HG03095 (cell line): Measurements from ENCODE around the gene SPTBN4.
A peak's percentile ranks its signal among the peaks of the same experiment; 100 is the strongest.
"Not testable (repeated sequence)": the region's sequence is repeated elsewhere in the genome, so short reads cannot be mapped to it uniquely, and the experiment has no call there.

Experiments
- ATAC-seq: cut with Tn5 transposase; IDR thresholded peaks from one replicate; pipeline ENCODE4 v1.9.1; 2021; ENCODE audit warnings: moderate library complexity; ENCODE audit not compliant: unreplicated experiment

The SPTBN4 gene

GRCh38 chr19:40556953-40557530, 90.2 kb downstream of the SPTBN4 start:
- no peak for ATAC-seq

- no peak for ATAC-seq
These were observed 92.6 kb downstream of the SPTBN4 start for GRCh38 chr19:40559394-40559793.

GRCh38 chr19:40560092-40560507, 93.3 kb downstream of the SPTBN4 start:
- no peak for ATAC-seq

GRCh38 chr19:40561947-40562346, 95.1 kb downstream of the SPTBN4 start:
- ATAC-seq: no peak

- ATAC-seq: not testable (repeated sequence)
These were observed 97.7 kb downstream of the SPTBN4 start for GRCh38 chr19:40564535-40564934.

GRCh38 chr19:40565355-40565754, 98.6 kb downstream of the SPTBN4 start:
- no peak for ATAC-seq

GRCh38 chr19:40565910-40566495, 99.2 kb downstream of the SPTBN4 start:
- no peak for ATAC-seq

GRCh38 chr19:40567040-40567749, 100.4 kb downstream of the SPTBN4 start:
- ATAC-seq: no peak

GRCh38 chr19:40567750-40568494, 101.1 kb downstream of the SPTBN4 start:
- ATAC-seq: no peak

GRCh38 chr19:40570313-40571004, 103.7 kb downstream of the SPTBN4 start:
- peak; percentile 72 for ATAC-seq

- ATAC-seq: no peak
These were observed 104.2 kb downstream of the SPTBN4 start for GRCh38 chr19:40571005-40571318.

- ATAC-seq: no peak
These were observed 105.2 kb downstream of the SPTBN4 start for GRCh38 chr19:40571831-40572495.

- ATAC-seq: no peak
These were observed 108.5 kb downstream of the SPTBN4 start for GRCh38 chr19:40575326-40575725.

- ATAC-seq: peak; percentile 6
These were observed 109.4 kb downstream of the SPTBN4 start for GRCh38 chr19:40576151-40576584.

- peak; percentile 91 for ATAC-seq
These were observed 110.0 kb downstream of the SPTBN4 start, which contains the start of gene SHKBP1 for GRCh38 chr19:40576585-40577451. TSS of gene SHKBP1 (plus strand) at chr19:40576873. CDS start at chr19:40576900, 27 bp downstream.

GRCh38 chr19:40578442-40578908, 111.7 kb downstream of the SPTBN4 start:
- no peak for ATAC-seq

GRCh38 chr19:40580619-40581018, 113.8 kb downstream of the SPTBN4 start:
- ATAC-seq: no peak

- ATAC-seq: no peak
These were observed 114.7 kb downstream of the SPTBN4 start for GRCh38 chr19:40581531-40581930.

GRCh38 chr19:40582467-40582866, 115.7 kb downstream of the SPTBN4 start:
- ATAC-seq: no peak
